NCI-H345 (cell line): ENCODE data around the gene QKI.

Experiments used
- DNase-seq: peaks from one replicate; lab custom pipeline; 2025; lab: John Stamatoyannopoulos, UW

The QKI gene

GRCh38 chr6:163487606-163488005, 73.1 kb downstream of the QKI start:
- no peak for DNase-seq

GRCh38 chr6:163489584-163489983, 75.1 kb downstream of the QKI start:
- no peak for DNase-seq

GRCh38 chr6:163490826-163491577, 76.5 kb downstream of the QKI start:
- no peak for DNase-seq

- DNase-seq, result no peak
These were observed 77.3 kb downstream of the QKI start for GRCh38 chr6:163491737-163492300.

GRCh38 chr6:163494279-163494727, 79.8 kb downstream of the QKI start:
- no peak for DNase-seq

- no peak for DNase-seq
These were observed 81.7 kb downstream of the QKI start for GRCh38 chr6:163496205-163496604.

GRCh38 chr6:163500105-163500504, 85.6 kb downstream of the QKI start:
- DNase-seq, result no peak

GRCh38 chr6:163501026-163501425, 86.5 kb downstream of the QKI start:
- no peak for DNase-seq

- DNase-seq, result peak; percentile 3
These were observed 86.9 kb downstream of the QKI start for GRCh38 chr6:163501439-163501838.

GRCh38 chr6:163504984-163505640, 90.6 kb downstream of the QKI start:
- no peak for DNase-seq

GRCh38 chr6:163507965-163508364, 93.4 kb downstream of the QKI start:
- no peak for DNase-seq

GRCh38 chr6:163513003-163513402, 98.5 kb downstream of the QKI start:
- no peak for DNase-seq

GRCh38 chr6:163513570-163514166, 99.2 kb downstream of the QKI start:
- DNase-seq, result no peak

- DNase-seq, result no peak
These were observed 102.4 kb downstream of the QKI start for GRCh38 chr6:163516908-163517307.

GRCh38 chr6:163520956-163521355, 106.4 kb downstream of the QKI start:
- no peak for DNase-seq

GRCh38 chr6:163522033-163522432, 107.5 kb downstream of the QKI start:
- DNase-seq, result no peak

- DNase-seq, result no peak
These were observed 111.4 kb downstream of the QKI start for GRCh38 chr6:163525926-163526325.

GRCh38 chr6:163526346-163526745, 111.8 kb downstream of the QKI start:
- DNase-seq, result no peak

- no peak for DNase-seq
These were observed 112.8 kb downstream of the QKI start for GRCh38 chr6:163527291-163527690.

GRCh38 chr6:163529605-163530004, 115.1 kb downstream of the QKI start:
- no peak for DNase-seq

- DNase-seq, result no peak
These were observed 115.9 kb downstream of the QKI start for GRCh38 chr6:163530406-163530805.

- no peak for DNase-seq
These were observed 116.6 kb downstream of the QKI start for GRCh38 chr6:163531122-163531521.

- DNase-seq, result no peak
These were observed 118.1 kb downstream of the QKI start for GRCh38 chr6:163532526-163533078.
